Gastrocnemius medialis (tissue), 4 donors: ENCODE measurements around the gene GPR155.

Source experiments
- CTCF ChIP-seq, 5 experiments: fragments of 450-650 bp in 3 of 5; fragments of 200-600 bp in 2 of 5; sonication (generic) in 2 of 5; IDR thresholded peaks in 4 of 5; conservative IDR thresholded peaks in 1 of 5; 1 replicate in 4 of 5; 2 replicates in 1 of 5; pipeline ENCODE4 v1.5.1; 2016 to 2019; ENCODE audit warnings: antibody characterized with exemption in 5 of 5, mild to moderate bottlenecking in 3 of 5, moderate library complexity in 3 of 5
- POLR2A ChIP-seq, 2 donors: fragments of 450-650 bp; IDR thresholded peaks; one replicate each; pipeline ENCODE4 v1.6.1; 2017; ENCODE audit warnings: antibody characterized with exemption in 2 of 2, mild to moderate bottlenecking in 2 of 2, moderate library complexity in 2 of 2

- TF ChIP-seq CTCF (IDR thresholded peaks at IDR 0.05 in 4 of 5, conservative IDR thresholded peaks at IDR 0.05 in 1 of 5), result no peak
- TF ChIP-seq POLR2A (IDR thresholded peaks at IDR 0.05), result no peak
These were observed 42.1 kb downstream of the GPR155 start for GRCh38 chr2:174444761-174445160.
